Uterus (tissue), 2 donors: ENCODE data around the gene THOC5.
"Not testable (repeated sequence)": the region's sequence is repeated elsewhere in the genome, so short reads cannot be mapped to it uniquely, and the experiment has no call there.

Source experiments
- POLR2A ChIP-seq, 2 donors: fragments of 450-650 bp; IDR thresholded peaks; one replicate each; pipeline ENCODE4 v1.6.1; 2016; ENCODE audit warnings: antibody characterized with exemption in 2 of 2, mild to moderate bottlenecking in 1 of 2, moderate library complexity in 1 of 2
- TF ChIP-seq, protein P1 (sequence below), 4 experiments: fragments of 200-600 bp in 2 of 4; fragments of 450-650 bp in 2 of 4; sonication (generic) in 2 of 4; IDR thresholded peaks; one replicate each; pipeline ENCODE4 v1.5.1; 2016 to 2019; ENCODE audit warnings: antibody characterized with exemption in 4 of 4, mild to moderate bottlenecking in 2 of 4, moderate library complexity in 1 of 4

DNA sequence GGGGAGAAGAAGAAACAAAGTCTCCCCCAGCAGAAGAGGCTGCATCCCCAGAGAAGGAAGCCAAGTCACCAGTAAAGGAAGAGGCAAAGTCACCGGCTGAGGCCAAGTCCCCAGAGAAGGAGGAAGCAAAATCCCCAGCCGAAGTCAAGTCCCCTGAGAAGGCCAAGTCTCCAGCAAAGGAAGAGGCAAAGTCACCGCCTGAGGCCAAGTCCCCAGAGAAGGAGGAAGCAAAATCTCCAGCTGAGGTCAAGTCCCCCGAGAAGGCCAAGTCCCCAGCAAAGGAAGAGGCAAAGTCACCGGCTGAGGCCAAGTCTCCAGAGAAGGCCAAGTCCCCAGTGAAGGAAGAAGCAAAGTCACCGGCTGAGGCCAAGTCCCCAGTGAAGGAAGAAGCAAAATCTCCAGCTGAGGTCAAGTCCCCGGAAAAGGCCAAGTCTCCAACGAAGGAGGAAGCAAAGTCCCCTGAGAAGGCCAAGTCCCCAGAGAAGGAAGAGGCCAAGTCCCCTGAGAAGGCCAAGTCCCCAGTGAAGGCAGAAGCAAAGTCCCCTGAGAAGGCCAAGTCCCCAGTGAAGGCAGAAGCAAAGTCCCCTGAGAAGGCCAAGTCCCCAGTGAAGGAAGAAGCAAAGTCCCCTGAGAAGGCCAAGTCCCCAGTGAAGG lies 64.3 kb downstream of the THOC5 start:
- TF ChIP-seq, protein P1, sequence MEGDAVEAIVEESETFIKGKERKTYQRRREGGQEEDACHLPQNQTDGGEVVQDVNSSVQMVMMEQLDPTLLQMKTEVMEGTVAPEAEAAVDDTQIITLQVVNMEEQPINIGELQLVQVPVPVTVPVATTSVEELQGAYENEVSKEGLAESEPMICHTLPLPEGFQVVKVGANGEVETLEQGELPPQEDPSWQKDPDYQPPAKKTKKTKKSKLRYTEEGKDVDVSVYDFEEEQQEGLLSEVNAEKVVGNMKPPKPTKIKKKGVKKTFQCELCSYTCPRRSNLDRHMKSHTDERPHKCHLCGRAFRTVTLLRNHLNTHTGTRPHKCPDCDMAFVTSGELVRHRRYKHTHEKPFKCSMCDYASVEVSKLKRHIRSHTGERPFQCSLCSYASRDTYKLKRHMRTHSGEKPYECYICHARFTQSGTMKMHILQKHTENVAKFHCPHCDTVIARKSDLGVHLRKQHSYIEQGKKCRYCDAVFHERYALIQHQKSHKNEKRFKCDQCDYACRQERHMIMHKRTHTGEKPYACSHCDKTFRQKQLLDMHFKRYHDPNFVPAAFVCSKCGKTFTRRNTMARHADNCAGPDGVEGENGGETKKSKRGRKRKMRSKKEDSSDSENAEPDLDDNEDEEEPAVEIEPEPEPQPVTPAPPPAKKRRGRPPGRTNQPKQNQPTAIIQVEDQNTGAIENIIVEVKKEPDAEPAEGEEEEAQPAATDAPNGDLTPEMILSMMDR (IDR thresholded peaks at IDR 0.05), result not testable (repeated sequence)
- not testable (repeated sequence) for TF ChIP-seq POLR2A (IDR thresholded peaks at IDR 0.05)
